A549 (cell line): ENCODE measurements around the gene DCUN1D2.

ENCODE experiments used
- BHLHE40 ChIP-seq: IDR thresholded peaks from 2 replicates; pipeline ENCODE4 v1.6.1; 2012; ENCODE audit warnings: low read depth, low read length, inconsistent platforms
- CTCF ChIP-seq: fragments of >200 bp; sonication (Bioruptor Twin); formaldehyde crosslinking; IDR thresholded peaks from 3 replicates; pipeline ENCODE4 v1.5.1; 2016
- RAD21 ChIP-seq, 2 experiments: fragments of >200 bp in 1 of 2; sonication (Bioruptor Twin) in 1 of 2; formaldehyde crosslinking in 1 of 2; IDR thresholded peaks in 1 of 2; conservative IDR thresholded peaks in 1 of 2; 2 replicates in 1 of 2; 3 replicates in 1 of 2; pipeline ENCODE4 v1.6.1; 2012 to 2018; ENCODE audit warnings: inconsistent platforms in 1 of 2
- RCOR1 ChIP-seq: fragments of 150-350 bp; IDR thresholded peaks from 2 replicates; pipeline ENCODE4 v1.6.1; 2014; ENCODE audit warnings: antibody characterized with exemption, low read length, low read depth
- TF ChIP-seq, protein P1 (sequence below): fragments of 200-600 bp; sonication (generic); IDR thresholded peaks from 2 replicates; pipeline ENCODE4 v1.6.1; 2016; ENCODE audit warnings: antibody characterized with exemption, mild to moderate bottlenecking, moderate library complexity

GRCh38 chr13:113527272-113527958, 36.9 kb upstream of the DCUN1D2 start:
- TF ChIP-seq RAD21 (conservative IDR thresholded peaks at IDR 0.05 in 1 of 2, IDR thresholded peaks at IDR 0.05 in 1 of 2): no peak
- TF ChIP-seq, protein P1, sequence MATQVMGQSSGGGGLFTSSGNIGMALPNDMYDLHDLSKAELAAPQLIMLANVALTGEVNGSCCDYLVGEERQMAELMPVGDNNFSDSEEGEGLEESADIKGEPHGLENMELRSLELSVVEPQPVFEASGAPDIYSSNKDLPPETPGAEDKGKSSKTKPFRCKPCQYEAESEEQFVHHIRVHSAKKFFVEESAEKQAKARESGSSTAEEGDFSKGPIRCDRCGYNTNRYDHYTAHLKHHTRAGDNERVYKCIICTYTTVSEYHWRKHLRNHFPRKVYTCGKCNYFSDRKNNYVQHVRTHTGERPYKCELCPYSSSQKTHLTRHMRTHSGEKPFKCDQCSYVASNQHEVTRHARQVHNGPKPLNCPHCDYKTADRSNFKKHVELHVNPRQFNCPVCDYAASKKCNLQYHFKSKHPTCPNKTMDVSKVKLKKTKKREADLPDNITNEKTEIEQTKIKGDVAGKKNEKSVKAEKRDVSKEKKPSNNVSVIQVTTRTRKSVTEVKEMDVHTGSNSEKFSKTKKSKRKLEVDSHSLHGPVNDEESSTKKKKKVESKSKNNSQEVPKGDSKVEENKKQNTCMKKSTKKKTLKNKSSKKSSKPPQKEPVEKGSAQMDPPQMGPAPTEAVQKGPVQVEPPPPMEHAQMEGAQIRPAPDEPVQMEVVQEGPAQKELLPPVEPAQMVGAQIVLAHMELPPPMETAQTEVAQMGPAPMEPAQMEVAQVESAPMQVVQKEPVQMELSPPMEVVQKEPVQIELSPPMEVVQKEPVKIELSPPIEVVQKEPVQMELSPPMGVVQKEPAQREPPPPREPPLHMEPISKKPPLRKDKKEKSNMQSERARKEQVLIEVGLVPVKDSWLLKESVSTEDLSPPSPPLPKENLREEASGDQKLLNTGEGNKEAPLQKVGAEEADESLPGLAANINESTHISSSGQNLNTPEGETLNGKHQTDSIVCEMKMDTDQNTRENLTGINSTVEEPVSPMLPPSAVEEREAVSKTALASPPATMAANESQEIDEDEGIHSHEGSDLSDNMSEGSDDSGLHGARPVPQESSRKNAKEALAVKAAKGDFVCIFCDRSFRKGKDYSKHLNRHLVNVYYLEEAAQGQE: no peak
- no peak for TF ChIP-seq CTCF
- no peak for TF ChIP-seq BHLHE40
- TF ChIP-seq RCOR1: no peak
